MM.1S (cell line): Measurements from ENCODE around the gene ZKSCAN4.

Experiments
- DNase-seq: peaks from one replicate; pipeline ENCODE4 v3.0.0-alpha.2; 2015
- H2AFZ ChIP-seq: fragments of 300-600 bp; sonication (generic); 2 replicates; pipeline ENCODE4 v1.6.0; 2016; ENCODE audit warnings: antibody characterized with exemption, low read length
- H3F3A ChIP-seq: fragments of 300-600 bp; sonication (generic); 2 replicates; pipeline ENCODE4 v1.6.1; 2016; ENCODE audit warnings: mild to moderate bottlenecking, antibody characterized with exemption, low read length, moderate library complexity, mixed read lengths; ENCODE audit not compliant: insufficient read depth
- H3K27ac ChIP-seq: fragments of 300-600 bp; sonication (generic); 2 replicates; pipeline ENCODE4 v1.5.1; 2016; ENCODE audit warnings: mild to moderate bottlenecking, low read length
- H3K27me3 ChIP-seq: fragments of 300-600 bp; sonication (generic); replicated peaks from 2 replicates; pipeline ENCODE4 v1.6.0; 2016; ENCODE audit warnings: low read length; ENCODE audit not compliant: insufficient read depth
- H3K36me3 ChIP-seq: fragments of 300-600 bp; sonication (generic); replicated peaks from 2 replicates; pipeline ENCODE4 v1.6.1; 2016; ENCODE audit warnings: mild to moderate bottlenecking, low read length, mixed read lengths; ENCODE audit not compliant: insufficient read depth
- H3K4me1 ChIP-seq: fragments of 300-600 bp; sonication (generic); 2 replicates; pipeline ENCODE4 v1.6.1; 2016; ENCODE audit warnings: low read length, mixed read lengths
- H3K4me2 ChIP-seq: fragments of 300-600 bp; sonication (generic); 2 replicates; pipeline ENCODE4 v1.6.0; 2016; ENCODE audit warnings: low read depth, low read length
- H3K4me3 ChIP-seq: fragments of 300-600 bp; sonication (generic); 2 replicates; pipeline ENCODE4 v1.5.1; 2016; ENCODE audit warnings: low read length, mixed read lengths
- H3K79me2 ChIP-seq: fragments of 300-600 bp; sonication (generic); 2 replicates; pipeline ENCODE4 v1.6.1; 2016; ENCODE audit warnings: mixed run types, low read length, mixed read lengths
- H3K9ac ChIP-seq: fragments of 300-600 bp; sonication (generic); 2 replicates; pipeline ENCODE4 v1.6.1; 2016; ENCODE audit warnings: low read length, mixed read lengths
- H3K9me2 ChIP-seq: fragments of 300-600 bp; sonication (generic); replicated peaks from 2 replicates; pipeline ENCODE4 v1.6.1; 2016; ENCODE audit warnings: mild to moderate bottlenecking, low read length, mixed read lengths; ENCODE audit not compliant: insufficient read depth
- H3K9me3 ChIP-seq: fragments of 300-600 bp; sonication (generic); replicated peaks from 2 replicates; pipeline ENCODE4 v1.6.1; 2016; ENCODE audit warnings: mild to moderate bottlenecking, low read length, mixed read lengths; ENCODE audit not compliant: insufficient read depth
- H4K20me1 ChIP-seq: fragments of 300-600 bp; sonication (generic); 2 replicates; pipeline ENCODE4 v1.6.1; 2016; ENCODE audit warnings: mild to moderate bottlenecking, low read length, moderate library complexity, mixed read lengths; ENCODE audit not compliant: insufficient read depth
- EZH2 ChIP-seq: fragments of 300-600 bp; sonication (generic); optimal IDR thresholded peaks from 2 replicates; pipeline ENCODE3; 2017; ENCODE audit warnings: low read depth, mild to moderate bottlenecking, antibody characterized with exemption, low read length, mixed read lengths
- EZH2phosphoT487 ChIP-seq: fragments of 300-600 bp; sonication (generic); IDR thresholded peaks from 2 replicates; pipeline ENCODE4 v1.6.1; 2018; ENCODE audit warnings: antibody characterized with exemption, low read length
- TF ChIP-seq, protein P1 (sequence below): fragments of 300-600 bp; sonication (generic); IDR thresholded peaks from 2 replicates; pipeline ENCODE4 v1.5.1; 2016; ENCODE audit warnings: antibody characterized with exemption, low read length, mixed read lengths

ZKSCAN4 gene

DNA sequence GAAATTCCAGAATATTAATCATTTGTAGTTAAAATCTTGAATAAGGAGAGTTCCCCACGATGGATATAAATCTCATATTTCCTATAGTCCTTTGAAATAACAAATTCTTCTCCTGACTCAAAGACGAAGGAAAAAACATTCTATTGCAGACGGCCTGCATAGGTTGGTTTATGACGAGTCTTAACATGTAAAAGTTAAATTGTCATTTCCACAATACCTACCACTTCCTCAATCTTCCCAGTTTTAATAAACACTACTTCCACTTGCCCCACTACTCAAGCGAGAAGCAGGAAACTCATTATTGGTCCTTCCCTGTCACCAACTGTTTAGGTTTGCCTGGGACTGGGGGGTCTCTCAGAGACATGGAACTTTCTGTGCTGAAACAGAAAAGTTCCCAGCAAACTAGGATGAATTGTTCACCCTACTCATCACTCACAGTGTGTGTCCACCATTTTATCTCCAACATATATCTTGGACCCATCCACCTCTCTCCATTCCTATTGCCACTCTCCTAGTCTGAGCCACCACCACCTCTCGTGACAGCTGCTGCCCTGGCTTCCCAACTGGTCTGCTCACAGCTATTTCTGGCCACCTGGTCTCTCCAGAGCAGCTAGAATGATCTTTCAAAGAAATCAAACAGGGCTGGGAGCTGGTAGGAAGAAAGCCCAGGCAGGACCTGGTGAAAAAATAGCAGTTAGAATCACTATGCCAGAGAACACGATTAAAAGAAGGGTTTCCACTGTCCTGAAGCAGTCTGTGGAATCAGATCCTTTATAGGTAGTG lies 42.1 kb downstream of the ZKSCAN4 start:
- Histone ChIP-seq H3K4me3 (no peak overlapping the region), H3K9me2 (no peaks in the 10 kb centered on the region), H3K36me3 (no peaks in the 10 kb centered on the region), H3K9me3 (no peaks in the 10 kb centered on the region), H3K4me1 (peaks cover 4% of the 10 kb centered on the region; the same call in 1 of the 2 replicates), H3F3A (peaks cover 18% of the 10 kb centered on the region), H3K27ac (no peak overlapping the region), H3K9ac (no peak overlapping the region), H4K20me1 (no peaks in the 10 kb centered on the region), H3K4me2 (no peak overlapping the region), H2AFZ (no peak overlapping the region), H3K79me2 (no peaks in the 10 kb centered on the region), H3K27me3 (peaks cover 44% of the 10 kb centered on the region)
- no peak for DNase-seq
- TF ChIP-seq, protein P1, sequence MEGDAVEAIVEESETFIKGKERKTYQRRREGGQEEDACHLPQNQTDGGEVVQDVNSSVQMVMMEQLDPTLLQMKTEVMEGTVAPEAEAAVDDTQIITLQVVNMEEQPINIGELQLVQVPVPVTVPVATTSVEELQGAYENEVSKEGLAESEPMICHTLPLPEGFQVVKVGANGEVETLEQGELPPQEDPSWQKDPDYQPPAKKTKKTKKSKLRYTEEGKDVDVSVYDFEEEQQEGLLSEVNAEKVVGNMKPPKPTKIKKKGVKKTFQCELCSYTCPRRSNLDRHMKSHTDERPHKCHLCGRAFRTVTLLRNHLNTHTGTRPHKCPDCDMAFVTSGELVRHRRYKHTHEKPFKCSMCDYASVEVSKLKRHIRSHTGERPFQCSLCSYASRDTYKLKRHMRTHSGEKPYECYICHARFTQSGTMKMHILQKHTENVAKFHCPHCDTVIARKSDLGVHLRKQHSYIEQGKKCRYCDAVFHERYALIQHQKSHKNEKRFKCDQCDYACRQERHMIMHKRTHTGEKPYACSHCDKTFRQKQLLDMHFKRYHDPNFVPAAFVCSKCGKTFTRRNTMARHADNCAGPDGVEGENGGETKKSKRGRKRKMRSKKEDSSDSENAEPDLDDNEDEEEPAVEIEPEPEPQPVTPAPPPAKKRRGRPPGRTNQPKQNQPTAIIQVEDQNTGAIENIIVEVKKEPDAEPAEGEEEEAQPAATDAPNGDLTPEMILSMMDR, result no peak
- TF ChIP-seq EZH2, result no peak

DNA sequence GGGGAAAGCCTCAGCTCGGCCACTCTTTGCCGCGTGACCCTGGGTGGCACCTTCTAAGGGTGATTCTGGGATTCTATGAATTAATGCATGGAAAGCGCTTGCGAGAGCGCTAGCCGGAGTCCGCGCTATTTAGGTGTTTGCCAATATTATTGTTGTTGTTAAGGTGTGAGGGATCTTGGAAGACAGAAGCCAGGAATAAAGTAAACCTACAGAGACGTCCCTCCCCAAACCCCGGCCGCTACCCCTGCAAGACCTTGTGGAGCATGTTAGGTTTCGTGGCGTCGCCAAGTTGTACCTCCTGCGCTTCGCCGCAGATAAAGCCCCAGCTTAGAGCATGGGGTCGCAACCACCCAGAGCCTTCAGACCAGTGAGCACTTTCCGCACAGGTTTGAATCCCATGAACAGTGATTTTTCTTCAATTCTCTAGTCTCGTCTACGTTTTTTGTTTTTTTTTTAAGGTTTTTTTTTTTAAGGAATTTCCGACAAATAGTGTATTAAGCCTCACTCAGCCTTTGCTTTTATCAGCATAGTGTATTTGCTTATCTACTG lies 43.9 kb downstream of the ZKSCAN4 start:
- no peaks in the 10 kb centered on the region for H4K20me1 ChIP-seq
- H3K9me3 ChIP-seq, result no peaks in the 10 kb centered on the region
- no peaks in the 10 kb centered on the region for H3K79me2 ChIP-seq
- no peak for DNase-seq
- H3K27ac ChIP-seq, result no peak overlapping the region
- no peaks in the 10 kb centered on the region for H3K36me3 ChIP-seq
- H3K9me2 ChIP-seq, result no peaks in the 10 kb centered on the region
- H2AFZ ChIP-seq, result peak overlapping the region; percentile 65
- TF ChIP-seq, protein P1, result no peak
- TF ChIP-seq EZH2, result no peak
- TF ChIP-seq EZH2phosphoT487, result no peak
- peak overlapping the region; percentile 19; the same call in 1 of the 2 replicates for H3K9ac ChIP-seq
- peaks cover 44% of the 10 kb centered on the region for H3K27me3 ChIP-seq
- H3K4me3 ChIP-seq, result peak overlapping the region; percentile 60
- peaks cover 12% of the 10 kb centered on the region; the same call in 1 of the 2 replicates for H3F3A ChIP-seq
- H3K4me2 ChIP-seq, result peak overlapping the region; percentile 81
- H3K4me1 ChIP-seq, result peaks cover 4% of the 10 kb centered on the region; the same call in 1 of the 2 replicates

DNA sequence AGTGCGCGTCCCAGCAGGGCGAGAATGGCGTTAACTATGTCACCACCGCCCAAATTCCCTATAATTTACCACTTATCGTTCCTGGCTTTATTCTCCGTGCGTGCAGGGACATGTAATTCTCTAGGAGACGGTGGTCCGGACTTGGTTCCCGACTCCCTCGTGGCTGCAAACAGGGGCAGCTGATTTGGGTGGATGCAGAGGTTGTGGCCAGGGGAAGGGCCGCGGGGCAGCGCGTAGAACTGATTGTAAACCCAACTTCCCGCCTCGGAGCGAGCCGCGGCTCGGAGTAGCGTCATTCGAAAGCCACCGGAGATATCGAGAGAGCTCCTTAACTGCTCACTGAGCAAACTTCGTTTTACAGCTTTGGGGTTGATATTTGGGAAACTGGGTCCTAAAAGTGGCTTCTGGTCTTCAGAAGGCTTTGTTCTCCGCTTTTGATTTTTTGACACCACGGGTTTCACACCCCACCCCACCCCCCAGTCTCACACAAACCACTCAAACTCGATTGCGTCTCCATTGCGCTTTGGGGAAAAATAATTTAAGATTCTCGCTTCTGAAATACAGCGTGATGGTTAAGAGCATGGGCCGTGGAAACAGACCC lies 44.5 kb downstream of the ZKSCAN4 start:
- Histone ChIP-seq H3F3A (peaks cover 6% of the 10 kb centered on the region; the same call in 1 of the 2 replicates), H3K9ac (peak overlapping the region; percentile 19; the same call in 1 of the 2 replicates), H3K9me2 (no peaks in the 10 kb centered on the region), H3K27me3 (peaks cover 44% of the 10 kb centered on the region), H3K4me3 (peak overlapping the region; percentile 60), H3K27ac (no peak overlapping the region), H3K79me2 (no peaks in the 10 kb centered on the region), H3K4me1 (peaks cover 4% of the 10 kb centered on the region; the same call in 1 of the 2 replicates), H2AFZ (peak overlapping the region; percentile 65), H3K4me2 (peak overlapping the region; percentile 81), H3K9me3 (no peaks in the 10 kb centered on the region), H4K20me1 (no peaks in the 10 kb centered on the region), H3K36me3 (no peaks in the 10 kb centered on the region)
- TF ChIP-seq, protein P1, result no peak
- TF ChIP-seq EZH2phosphoT487, result no peak
- DNase-seq, result peak; percentile 36
